Adipocyte (in vitro differentiated cells): Measurements from ENCODE around the gene RMRP.

Experiments used
- DNase-seq: peaks from one replicate; pipeline ENCODE4 v3.0.0-alpha.2; 2015; ENCODE audit warnings: low read depth
- H3K27me3 ChIP-seq: replicated peaks from 2 replicates; pipeline ENCODE4 v1.7.0; 2013; ENCODE audit warnings: mild to moderate bottlenecking, low read length, moderate library complexity; ENCODE audit not compliant: control insufficient read depth, insufficient read depth
- H3K36me3 ChIP-seq: 2 replicates; pipeline ENCODE4 v1.7.0; 2013; ENCODE audit warnings: low read length, mild to moderate bottlenecking, moderate library complexity; ENCODE audit not compliant: control insufficient read depth, insufficient read depth, severe bottlenecking
- H3K4me1 ChIP-seq: 2 replicates; pipeline ENCODE4 v1.7.0; 2013; ENCODE audit warnings: mild to moderate bottlenecking, low read length, moderate library complexity; ENCODE audit not compliant: control insufficient read depth, insufficient read depth
- H3K4me3 ChIP-seq: 2 replicates; pipeline ENCODE4 v1.7.0; 2013; ENCODE audit warnings: mild to moderate bottlenecking, low read length, moderate library complexity
- H3K9ac ChIP-seq: 2 replicates; pipeline ENCODE4 v1.7.0; 2013; ENCODE audit warnings: mild to moderate bottlenecking, low read length, moderate library complexity
- H3K9me3 ChIP-seq: 2 replicates; pipeline ENCODE4 v1.7.0; 2013; ENCODE audit warnings: mild to moderate bottlenecking, low read length, moderate library complexity; ENCODE audit not compliant: control insufficient read depth

The RMRP gene

GRCh38 chr9:35661756-35662350, 4.0 kb upstream of the RMRP start:
- Histone ChIP-seq H3K4me3 (no peak overlapping the region), H3K9ac (peak overlapping the region; percentile 99), H3K36me3 (peaks cover 20% of the 10 kb centered on the region), H3K9me3 (no peaks in the 10 kb centered on the region), H3K4me1 (peaks cover 40% of the 10 kb centered on the region), H3K27me3 (no peaks in the 10 kb centered on the region)
- no peak for DNase-seq

- Histone ChIP-seq H3K9ac (peak overlapping the region; percentile 99), H3K4me3 (no peak overlapping the region), H3K9me3 (no peaks in the 10 kb centered on the region), H3K36me3 (peaks cover 20% of the 10 kb centered on the region), H3K27me3 (no peaks in the 10 kb centered on the region), H3K4me1 (peaks cover 40% of the 10 kb centered on the region)
- DNase-seq = peak; percentile 61
Measured at GRCh38 chr9:35660966-35661415, 3.2 kb upstream of the RMRP start.

- Histone ChIP-seq H3K4me1 (peaks cover 33% of the 10 kb centered on the region), H3K36me3 (peaks cover 20% of the 10 kb centered on the region), H3K4me3 (peak overlapping the region; percentile 91)
Measured at GRCh38 chr9:35659340-35659739, 1.5 kb upstream of the RMRP start.

GRCh38 chr9:35658968-35659220, 1.1 kb upstream of the RMRP start:
- no peaks in the 10 kb centered on the region for H3K9me3 ChIP-seq
- peak overlapping the region; percentile 99 for H3K9ac ChIP-seq
- DNase-seq = peak; percentile 54
- no peaks in the 10 kb centered on the region for H3K27me3 ChIP-seq
- peaks cover 20% of the 10 kb centered on the region for H3K36me3 ChIP-seq
- peak overlapping the region; percentile 91 for H3K4me3 ChIP-seq
- H3K4me1 ChIP-seq = peaks cover 33% of the 10 kb centered on the region

More at GRCh38 chr9:35659340-35659739, 1.5 kb upstream of the RMRP start:
- peak overlapping the region; percentile 99 for H3K9ac ChIP-seq
- H3K9me3 ChIP-seq = no peaks in the 10 kb centered on the region
- peak; percentile 56 for DNase-seq
- H3K27me3 ChIP-seq = no peaks in the 10 kb centered on the region

- no peaks in the 10 kb centered on the region for H3K9me3 ChIP-seq
- DNase-seq = peak; percentile 95
- H3K27me3 ChIP-seq = no peaks in the 10 kb centered on the region
- peaks cover 33% of the 10 kb centered on the region for H3K4me1 ChIP-seq
- H3K36me3 ChIP-seq = peaks cover 20% of the 10 kb centered on the region
- H3K9ac ChIP-seq = peak within 1 kb of the TSS; percentile 99
- H3K4me3 ChIP-seq = peak within 1 kb of the TSS; percentile 91
Measured at GRCh38 chr9:35658137-35658967, 533 bp upstream of the RMRP start, which contains the start of gene CCDC107. CCDC107 (plus strand) TSS chr9:35658292; CDS start chr9:35658380, 88 bp downstream.

GRCh38 chr9:35656831-35657545, 831 bp downstream of the RMRP start:
- Histone ChIP-seq H3K4me1 (peaks cover 43% of the 10 kb centered on the region), H3K9me3 (no peaks in the 10 kb centered on the region), H3K27me3 (no peaks in the 10 kb centered on the region), H3K36me3 (peaks cover 20% of the 10 kb centered on the region), H3K4me3 (peak overlapping the region; percentile 64), H3K9ac (peak overlapping the region; percentile 99)
- no peak for DNase-seq

- H3K9me3 ChIP-seq = no peaks in the 10 kb centered on the region
- H3K4me1 ChIP-seq = peaks cover 43% of the 10 kb centered on the region
- peaks cover 14% of the 10 kb centered on the region for H3K36me3 ChIP-seq
- no peak for DNase-seq
- H3K27me3 ChIP-seq = no peaks in the 10 kb centered on the region
- no peak overlapping the region for H3K4me3 ChIP-seq
- H3K9ac ChIP-seq = no peak overlapping the region
Measured at GRCh38 chr9:35656348-35656747, 1.5 kb downstream of the RMRP start.

GRCh38 chr9:35653611-35654010, 4.2 kb downstream of the RMRP start:
- Histone ChIP-seq H3K4me3 (no peak overlapping the region), H3K27me3 (no peaks in the 10 kb centered on the region), H3K9ac (peak overlapping the region; percentile 5), H3K36me3 (no peaks in the 10 kb centered on the region), H3K4me1 (peaks cover 50% of the 10 kb centered on the region), H3K9me3 (no peaks in the 10 kb centered on the region)
- DNase-seq = no peak

- no peak overlapping the region for H3K4me3 ChIP-seq
- peak overlapping the region; percentile 73 for H3K9ac ChIP-seq
- peaks cover 58% of the 10 kb centered on the region for H3K4me1 ChIP-seq
- no peaks in the 10 kb centered on the region for H3K27me3 ChIP-seq
- peak; percentile 16 for DNase-seq
- no peaks in the 10 kb centered on the region for H3K9me3 ChIP-seq
- no peaks in the 10 kb centered on the region for H3K36me3 ChIP-seq
Measured at GRCh38 chr9:35652829-35653209, 5.0 kb downstream of the RMRP start.

GRCh38 chr9:35651956-35652828, 5.6 kb downstream of the RMRP start:
- Histone ChIP-seq H3K4me3 (no peak overlapping the region), H3K4me1 (peaks cover 61% of the 10 kb centered on the region), H3K9ac (peak overlapping the region; percentile 82), H3K9me3 (no peaks in the 10 kb centered on the region), H3K27me3 (no peaks in the 10 kb centered on the region), H3K36me3 (no peaks in the 10 kb centered on the region)
- peak; percentile 85 for DNase-seq
